Fibroblast of the aortic adventitia (primary cell): ENCODE measurements around the gene KCTD1. TPM values are rescaled to one million over a fixed set of nuclear protein-coding genes. Genes with fewer than 3 reads are reported as not detected.

Experiments
- DNase-seq: peaks from one replicate; pipeline ENCODE4 v3.0.0-alpha.2; 2010; ENCODE audit warnings: low read depth
- H3K4me3 ChIP-seq: 2 replicates; pipeline ENCODE4 v1.5.1; 2011; ENCODE audit warnings: low read depth, mild to moderate bottlenecking, control low read depth, low read length, moderate library complexity
- total RNA-seq: library from RNA; depleted of rRNA; stranded (reverse); fragments of >200 nt; gene quantifications from 2 replicates; pipeline ENCODE4 v1.2.3, GENCODE V29; 2012; ENCODE audit warnings: low replicate concordance
- TF ChIP-seq, protein P1 (sequence below): IDR thresholded peaks from 2 replicates; pipeline ENCODE4 v1.5.1; 2011; ENCODE audit warnings: mild to moderate bottlenecking, low read length, control low read depth, inconsistent platforms; ENCODE audit not compliant: insufficient read depth

The KCTD1 gene
- total RNA-seq, 1 donor = 9.9 TPM

GRCh38 chr18:26434887-26435286 lies 113.5 kb downstream of the KCTD1 start:
- TF ChIP-seq, protein P1, sequence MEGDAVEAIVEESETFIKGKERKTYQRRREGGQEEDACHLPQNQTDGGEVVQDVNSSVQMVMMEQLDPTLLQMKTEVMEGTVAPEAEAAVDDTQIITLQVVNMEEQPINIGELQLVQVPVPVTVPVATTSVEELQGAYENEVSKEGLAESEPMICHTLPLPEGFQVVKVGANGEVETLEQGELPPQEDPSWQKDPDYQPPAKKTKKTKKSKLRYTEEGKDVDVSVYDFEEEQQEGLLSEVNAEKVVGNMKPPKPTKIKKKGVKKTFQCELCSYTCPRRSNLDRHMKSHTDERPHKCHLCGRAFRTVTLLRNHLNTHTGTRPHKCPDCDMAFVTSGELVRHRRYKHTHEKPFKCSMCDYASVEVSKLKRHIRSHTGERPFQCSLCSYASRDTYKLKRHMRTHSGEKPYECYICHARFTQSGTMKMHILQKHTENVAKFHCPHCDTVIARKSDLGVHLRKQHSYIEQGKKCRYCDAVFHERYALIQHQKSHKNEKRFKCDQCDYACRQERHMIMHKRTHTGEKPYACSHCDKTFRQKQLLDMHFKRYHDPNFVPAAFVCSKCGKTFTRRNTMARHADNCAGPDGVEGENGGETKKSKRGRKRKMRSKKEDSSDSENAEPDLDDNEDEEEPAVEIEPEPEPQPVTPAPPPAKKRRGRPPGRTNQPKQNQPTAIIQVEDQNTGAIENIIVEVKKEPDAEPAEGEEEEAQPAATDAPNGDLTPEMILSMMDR = no peak
- no peak for DNase-seq
- no peak overlapping the region for H3K4me3 ChIP-seq

DNA sequence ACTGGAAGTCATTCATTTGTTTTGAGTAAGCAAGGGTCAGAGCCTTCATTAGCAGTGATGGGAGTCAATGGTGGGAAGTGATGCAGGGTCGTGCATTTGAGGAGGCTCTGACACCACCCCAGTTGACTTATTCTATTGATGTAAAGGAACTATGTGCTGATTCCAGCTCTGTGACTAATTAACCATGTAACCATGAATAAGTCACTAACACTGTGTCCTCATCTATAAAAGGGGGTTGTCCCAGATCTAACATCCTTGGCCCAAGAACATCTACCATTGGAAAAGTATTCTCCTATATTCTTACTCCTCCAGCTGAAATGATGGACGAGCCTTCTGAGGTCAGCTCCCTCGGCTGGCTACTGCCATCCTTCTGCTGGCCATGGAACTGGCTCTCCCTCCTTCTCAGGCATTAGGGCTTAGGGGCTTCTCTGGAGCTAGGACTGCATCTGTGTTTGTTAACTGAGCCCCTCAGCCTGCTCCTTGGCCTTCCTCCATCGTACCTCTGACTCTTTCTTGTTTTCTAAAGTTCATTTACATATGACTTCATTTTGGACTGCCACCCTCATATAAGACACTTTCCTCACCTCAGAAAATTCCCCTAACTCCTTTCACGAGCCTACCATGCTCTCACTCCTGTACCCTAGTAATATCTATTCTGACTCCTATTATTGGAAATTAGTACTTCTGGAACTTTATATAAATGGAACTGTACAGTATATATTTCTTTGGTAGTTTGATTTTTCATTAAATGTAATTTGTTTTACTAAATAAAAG lies 115.5 kb downstream of the KCTD1 start:
- TF ChIP-seq, protein P1 = no peak
- H3K4me3 ChIP-seq = no peak overlapping the region
- no peak for DNase-seq

GRCh38 chr18:26429535-26430226 lies 118.7 kb downstream of the KCTD1 start:
- no peak overlapping the region for H3K4me3 ChIP-seq
- peak; percentile 73 for DNase-seq
- TF ChIP-seq, protein P1 = no peak

GRCh38 chr18:26425148-26425531 lies 123.2 kb downstream of the KCTD1 start:
- TF ChIP-seq, protein P1 = no peak
- H3K4me3 ChIP-seq = no peak overlapping the region
- no peak for DNase-seq

DNA sequence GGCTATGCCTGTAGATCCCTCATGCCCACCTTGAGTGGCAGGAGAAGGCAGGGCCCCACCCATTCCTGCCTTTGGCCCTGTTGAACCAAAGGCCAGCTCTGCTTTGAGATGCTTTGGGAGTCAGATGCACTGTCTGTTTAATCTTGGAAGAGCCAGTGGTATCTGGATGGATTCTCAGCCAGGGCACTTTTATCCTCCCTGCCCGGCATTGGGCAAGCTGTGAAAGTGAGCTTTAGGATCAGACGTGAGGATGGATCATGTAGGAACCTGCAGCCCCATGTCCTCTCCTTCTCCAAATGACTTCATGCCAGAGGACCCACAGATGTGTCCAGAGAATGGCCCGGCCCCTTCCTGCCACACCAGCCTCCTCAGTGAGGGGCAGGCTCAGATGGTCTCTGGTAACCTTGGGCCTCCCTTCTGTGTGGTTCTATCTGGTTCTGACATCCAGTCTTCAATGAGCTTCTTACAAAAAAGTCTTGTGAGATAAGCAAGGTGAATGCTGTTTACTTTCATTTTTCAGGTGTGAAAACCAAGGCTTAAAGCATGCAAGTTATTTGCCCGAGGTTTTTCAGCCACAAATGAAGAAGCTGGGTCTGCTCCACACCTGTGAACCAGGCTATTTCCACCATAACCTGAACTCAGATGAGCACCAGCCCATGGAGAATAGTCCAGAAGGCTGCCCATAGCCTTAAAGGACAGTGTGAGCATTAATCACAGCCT lies 123.8 kb downstream of the KCTD1 start:
- no peak overlapping the region for H3K4me3 ChIP-seq

DNA sequence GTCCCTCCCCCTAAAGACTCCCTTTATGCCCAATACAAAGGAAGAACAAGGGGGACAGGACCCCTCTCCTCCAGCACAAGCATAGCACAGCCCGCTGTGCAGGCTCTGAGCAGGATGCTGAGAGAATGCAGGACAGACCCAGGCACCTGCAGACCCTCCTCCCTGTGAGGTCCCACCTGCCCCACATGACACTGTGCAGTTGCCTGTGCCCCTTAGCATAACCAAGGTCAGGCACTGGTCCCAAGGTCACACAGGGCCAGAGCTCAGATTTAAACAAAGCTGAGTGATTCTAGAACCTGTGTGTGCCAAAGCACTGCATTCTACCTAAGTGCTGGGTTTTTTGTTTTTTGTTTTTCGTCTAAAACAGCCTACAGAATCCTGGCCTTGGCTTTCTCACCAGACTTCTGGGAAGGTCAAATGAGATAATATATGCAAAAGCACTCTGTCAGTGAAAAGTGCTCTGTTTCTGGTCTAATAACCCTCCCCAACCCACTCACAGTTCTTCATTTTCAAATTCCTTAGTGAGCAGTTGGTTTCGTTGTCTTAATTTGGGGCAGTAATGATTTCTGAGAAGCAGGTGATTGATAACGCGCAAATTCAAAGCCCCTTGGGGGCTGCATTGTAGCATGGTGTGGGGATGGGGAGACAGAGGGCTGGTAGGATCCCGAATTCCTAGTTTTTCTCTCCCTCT lies 125.7 kb downstream of the KCTD1 start:
- DNase-seq = no peak
- TF ChIP-seq, protein P1 = no peak
- no peak overlapping the region for H3K4me3 ChIP-seq

More for the DNA sequence above, 123.8 kb downstream of the KCTD1 start:
- TF ChIP-seq, protein P1 = no peak
- DNase-seq = no peak
